Measurements from ENCODE around the gene PLEKHD1.
A peak's percentile ranks its signal among the peaks of the same experiment; 100 is the strongest.

The PLEKHD1 gene

DNA sequence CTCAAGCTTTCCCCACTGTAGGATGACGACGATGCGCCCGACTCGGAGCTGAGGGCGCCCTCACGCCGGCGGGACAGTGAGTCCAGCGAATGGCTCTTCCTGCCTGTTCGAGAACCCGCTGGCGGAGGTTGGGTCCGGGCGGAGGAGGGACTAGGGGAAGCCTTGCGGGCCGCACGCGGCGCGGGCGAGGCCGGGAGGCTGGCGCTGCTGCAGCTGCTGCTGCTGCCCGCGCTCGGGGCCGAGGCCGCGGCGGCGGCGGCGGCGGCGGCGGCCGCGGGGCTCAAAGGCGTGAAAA is 88.3 kb downstream of the PLEKHD1 start:
- Histone ChIP-seq H3K9me3 (ENCODE audit: control insufficient read depth, insufficient read depth, low read length) (no peaks in the 10 kb centered on the region), H3F3A (ENCODE audit: control insufficient read depth, insufficient read depth) (no peaks in the 10 kb centered on the region), H3K4me1 (ENCODE audit: control insufficient read depth, low read length) (peaks cover 4% of the 10 kb centered on the region; the same call in 1 of the 2 replicates), H3K4me2 (ENCODE audit: low read length) (no peak overlapping the region), H4K20me1 (ENCODE audit: control insufficient read depth, insufficient read depth, low read depth, low read length) (no peaks in the 10 kb centered on the region), H3K27me3 (ENCODE audit: control insufficient read depth, low read length) (peaks cover 26% of the 10 kb centered on the region), H3K9me2 (replicated peaks; ENCODE audit: control insufficient read depth, low read length) (no peaks in the 10 kb centered on the region), H3K36me3 (ENCODE audit: control insufficient read depth, low read length) (no peaks in the 10 kb centered on the region), H3K27ac (ENCODE audit: low read depth, low read length) (no peak overlapping the region), H3K79me2 (ENCODE audit: control insufficient read depth, low read length) (no peaks in the 10 kb centered on the region), H3K4me3 (ENCODE audit: low read length) (no peak overlapping the region)
- TF ChIP-seq EZH2phosphoT487 (IDR thresholded peaks at IDR 0.05; ENCODE audit: borderline replicate concordance, low read length), result no peak
- TF ChIP-seq, protein P1, sequence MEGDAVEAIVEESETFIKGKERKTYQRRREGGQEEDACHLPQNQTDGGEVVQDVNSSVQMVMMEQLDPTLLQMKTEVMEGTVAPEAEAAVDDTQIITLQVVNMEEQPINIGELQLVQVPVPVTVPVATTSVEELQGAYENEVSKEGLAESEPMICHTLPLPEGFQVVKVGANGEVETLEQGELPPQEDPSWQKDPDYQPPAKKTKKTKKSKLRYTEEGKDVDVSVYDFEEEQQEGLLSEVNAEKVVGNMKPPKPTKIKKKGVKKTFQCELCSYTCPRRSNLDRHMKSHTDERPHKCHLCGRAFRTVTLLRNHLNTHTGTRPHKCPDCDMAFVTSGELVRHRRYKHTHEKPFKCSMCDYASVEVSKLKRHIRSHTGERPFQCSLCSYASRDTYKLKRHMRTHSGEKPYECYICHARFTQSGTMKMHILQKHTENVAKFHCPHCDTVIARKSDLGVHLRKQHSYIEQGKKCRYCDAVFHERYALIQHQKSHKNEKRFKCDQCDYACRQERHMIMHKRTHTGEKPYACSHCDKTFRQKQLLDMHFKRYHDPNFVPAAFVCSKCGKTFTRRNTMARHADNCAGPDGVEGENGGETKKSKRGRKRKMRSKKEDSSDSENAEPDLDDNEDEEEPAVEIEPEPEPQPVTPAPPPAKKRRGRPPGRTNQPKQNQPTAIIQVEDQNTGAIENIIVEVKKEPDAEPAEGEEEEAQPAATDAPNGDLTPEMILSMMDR (IDR thresholded peaks at IDR 0.05; ENCODE audit: low read depth, low read length, poor library complexity, severe bottlenecking), result no peak

DNA sequence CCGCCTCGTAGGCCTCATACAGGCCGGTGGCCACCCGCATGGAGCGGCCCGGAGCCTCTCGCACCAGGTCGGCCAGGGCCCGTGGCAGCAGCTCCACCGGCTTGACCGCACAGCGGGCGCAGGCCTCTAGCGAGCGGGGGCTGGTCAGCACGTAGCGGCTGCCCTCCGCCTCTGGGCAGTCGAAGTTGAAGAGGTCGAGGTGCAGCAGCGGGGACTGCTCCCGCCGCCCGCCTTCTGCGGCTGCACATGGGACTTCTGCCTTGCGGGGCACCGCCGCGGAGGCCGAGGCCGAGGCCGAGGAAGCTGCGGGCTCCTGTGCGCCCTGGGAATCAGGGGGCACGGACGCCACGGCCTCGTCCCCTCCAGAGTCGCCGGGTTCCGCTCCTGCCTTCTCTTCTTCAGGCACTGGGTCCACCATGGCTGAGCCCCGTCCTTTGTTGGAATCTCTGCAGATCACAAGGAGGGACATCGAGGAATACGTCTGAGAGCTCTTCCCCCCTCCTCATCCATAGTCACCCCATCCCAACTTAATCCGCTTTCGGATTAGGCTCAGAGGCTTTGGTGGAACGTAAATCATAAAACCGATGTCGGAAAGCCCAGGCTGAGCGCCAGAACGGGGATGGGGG is 88.8 kb downstream of the PLEKHD1 start:
- H3K9me2 ChIP-seq (replicated peaks; ENCODE audit: control insufficient read depth, low read length), result no peaks in the 10 kb centered on the region
- no peaks in the 10 kb centered on the region for H3K36me3 ChIP-seq (ENCODE audit: control insufficient read depth, low read length)
- H3K4me3 ChIP-seq (ENCODE audit: low read length), result no peak overlapping the region
- peaks cover 25% of the 10 kb centered on the region for H3K27me3 ChIP-seq (ENCODE audit: control insufficient read depth, low read length)
- H3K4me2 ChIP-seq (ENCODE audit: low read length), result no peak overlapping the region
- no peak overlapping the region for H3K27ac ChIP-seq (ENCODE audit: low read depth, low read length)
- H3K79me2 ChIP-seq (ENCODE audit: control insufficient read depth, low read length), result no peaks in the 10 kb centered on the region
- H3K4me1 ChIP-seq (ENCODE audit: control insufficient read depth, low read length), result peaks cover 4% of the 10 kb centered on the region; the same call in 1 of the 2 replicates
- H3K9me3 ChIP-seq (ENCODE audit: control insufficient read depth, insufficient read depth, low read length), result no peaks in the 10 kb centered on the region
- H4K20me1 ChIP-seq (ENCODE audit: control insufficient read depth, insufficient read depth, low read depth, low read length), result no peaks in the 10 kb centered on the region
- H3F3A ChIP-seq (ENCODE audit: control insufficient read depth, insufficient read depth), result no peaks in the 10 kb centered on the region
- TF ChIP-seq, protein P1 (IDR thresholded peaks at IDR 0.05; ENCODE audit: low read depth, low read length, poor library complexity, severe bottlenecking), result no peak
- TF ChIP-seq EZH2phosphoT487 (IDR thresholded peaks at IDR 0.05; ENCODE audit: borderline replicate concordance, low read length), result no peak

DNA sequence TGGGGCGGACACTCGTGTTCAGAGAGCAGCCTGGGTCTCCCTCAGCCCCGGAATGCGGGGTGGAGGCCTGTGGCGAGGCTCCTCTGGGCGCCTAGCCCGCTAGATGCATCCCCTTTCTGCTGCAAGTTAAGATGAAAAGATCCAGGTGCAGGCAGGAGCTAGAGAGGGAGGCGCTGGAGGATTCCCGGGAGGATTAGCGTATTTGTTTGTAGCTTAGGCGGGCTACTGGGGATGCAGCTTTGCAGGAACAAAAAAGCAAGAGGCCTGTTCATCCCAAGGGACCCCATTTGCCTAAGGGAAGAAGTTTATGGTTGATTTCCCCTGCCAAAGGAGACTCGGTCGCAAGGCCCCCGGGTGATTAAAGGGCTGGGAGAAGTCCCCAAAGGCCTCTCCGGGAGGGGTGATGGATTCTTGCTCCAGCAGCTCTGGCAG is 89.3 kb downstream of the PLEKHD1 start:
- Histone ChIP-seq H3K4me1 (ENCODE audit: control insufficient read depth, low read length) (peaks cover 4% of the 10 kb centered on the region; the same call in 1 of the 2 replicates), H4K20me1 (ENCODE audit: control insufficient read depth, insufficient read depth, low read depth, low read length) (no peaks in the 10 kb centered on the region), H3K4me3 (ENCODE audit: low read length) (no peak overlapping the region), H3K27me3 (ENCODE audit: control insufficient read depth, low read length) (peaks cover 25% of the 10 kb centered on the region), H3K9me2 (replicated peaks; ENCODE audit: control insufficient read depth, low read length) (no peaks in the 10 kb centered on the region), H3K4me2 (ENCODE audit: low read length) (peak overlapping the region; percentile 53), H3K36me3 (ENCODE audit: control insufficient read depth, low read length) (no peaks in the 10 kb centered on the region), H3F3A (ENCODE audit: control insufficient read depth, insufficient read depth) (no peaks in the 10 kb centered on the region), H3K27ac (ENCODE audit: low read depth, low read length) (no peak overlapping the region), H3K79me2 (ENCODE audit: control insufficient read depth, low read length) (no peaks in the 10 kb centered on the region), H3K9me3 (ENCODE audit: control insufficient read depth, insufficient read depth, low read length) (no peaks in the 10 kb centered on the region)
- no peak for TF ChIP-seq EZH2phosphoT487 (IDR thresholded peaks at IDR 0.05; ENCODE audit: borderline replicate concordance, low read length)
- TF ChIP-seq, protein P1 (IDR thresholded peaks at IDR 0.05; ENCODE audit: low read depth, low read length, poor library complexity, severe bottlenecking), result no peak
